B cell (primary cell): ENCODE results near the gene ARFGAP3. TPM values are rescaled to one million over a fixed set of nuclear protein-coding genes. Genes with fewer than 3 reads are reported as not detected.

Experiments used
- ATAC-seq: fragments of 200-7000 bp; cut with Tn5 transposase; one replicate; pipeline ENCODE4 v1.10.0; 2021; ENCODE audit warnings: low read depth, mild to moderate bottlenecking, moderate number of reproducible peaks, moderate library complexity
- CTCF ChIA-PET: fragments of 350-600 bp; sonication (Branson Sonifier 250); formaldehyde crosslinking; loops from one replicate; lab custom pipeline; 2021; ENCODE audit warnings: antibody characterized with exemption, inconsistent platforms; lab: Charles Lee
- POLR2A ChIA-PET: fragments of 350-600 bp; sonication (Branson Sonifier 250); formaldehyde crosslinking; loops from one replicate; lab custom pipeline; 2021; ENCODE audit warnings: antibody characterized with exemption; lab: Charles Lee
- DNase-seq: peaks from one replicate; pipeline ENCODE4 v3.0.0; 2013
- H2AFZ ChIP-seq: 2 replicates; pipeline ENCODE4 v1.6.1; 2012; ENCODE audit warnings: mild to moderate bottlenecking, low read depth, low read length; ENCODE audit not compliant: insufficient read depth, poor library complexity, severe bottlenecking
- H3K27ac ChIP-seq, 2 donors: 1 replicate in 1 of 2; 2 replicates in 1 of 2; pipeline ENCODE4 v1.5.1; 2012 to 2013; ENCODE audit warnings: low read length in 2 of 2, mild to moderate bottlenecking in 2 of 2, moderate library complexity in 1 of 2
- H3K27me3 ChIP-seq, 4 experiments: fragments of 200-600 bp in 1 of 4; sonication (generic) in 1 of 4; replicated peaks in 1 of 4; 1 replicate in 2 of 4; 2 replicates in 2 of 4; pipeline versions ENCODE4 v1.6.1 to v1.7.0; 2013 to 2016; ENCODE audit warnings: low read length in 3 of 4, mild to moderate bottlenecking in 2 of 4, mixed read lengths in 1 of 4, moderate library complexity in 1 of 4; ENCODE audit not compliant: insufficient read depth in 4 of 4, control insufficient read depth in 3 of 4; ENCODE audit errors: control extremely low read depth in 1 of 4
- H3K36me3 ChIP-seq, 2 experiments: replicated peaks in 1 of 2; 1 replicate in 1 of 2; 2 replicates in 1 of 2; pipeline versions ENCODE4 v1.6.1 to v1.7.1; 2013; ENCODE audit warnings: low read length in 1 of 2; ENCODE audit not compliant: insufficient read depth in 2 of 2, control insufficient read depth in 1 of 2; ENCODE audit errors: control extremely low read depth in 1 of 2, extremely low read depth in 1 of 2
- H3K4me1 ChIP-seq, 2 donors: fragments of 200-600 bp in 1 of 2; sonication (generic) in 1 of 2; 1 replicate in 1 of 2; 2 replicates in 1 of 2; pipeline versions ENCODE4 v1.5.1 to v1.6.1; 2013 to 2017; ENCODE audit warnings: low read length in 2 of 2; ENCODE audit not compliant: control insufficient read depth in 2 of 2, insufficient read depth in 2 of 2
- H3K4me2 ChIP-seq: replicated peaks from 2 replicates; pipeline ENCODE3; 2012; ENCODE audit warnings: mild to moderate bottlenecking, low read depth, low read length; ENCODE audit not compliant: poor library complexity, severe bottlenecking
- H3K4me3 ChIP-seq, 5 experiments: fragments of 200-600 bp in 1 of 5; sonication (generic) in 1 of 5; 1 replicate in 3 of 5; 2 replicates in 2 of 5; pipeline versions ENCODE4 v1.5.1 to v1.7.0; 2011 to 2016; ENCODE audit warnings: low read length in 4 of 5, mild to moderate bottlenecking in 4 of 5, low read depth in 2 of 5, control low read depth in 1 of 5, moderate library complexity in 1 of 5; ENCODE audit not compliant: insufficient read depth in 1 of 5; ENCODE audit errors: control extremely low read depth in 1 of 5, extremely low read depth in 1 of 5
- H3K79me2 ChIP-seq: fragments of 200-600 bp; sonication (generic); one replicate; pipeline ENCODE4 v1.6.0; 2016; ENCODE audit warnings: low read length; ENCODE audit not compliant: control insufficient read depth, insufficient read depth
- H3K9ac ChIP-seq: fragments of 200-600 bp; sonication (generic); 2 replicates; pipeline ENCODE4 v1.6.1; 2017; ENCODE audit warnings: mild to moderate bottlenecking, low read length, moderate library complexity
- H3K9me3 ChIP-seq, 3 donors: one replicate each; pipeline versions ENCODE4 v1.6.1 to v1.7.1; 2013; ENCODE audit warnings: low read length in 2 of 3; ENCODE audit not compliant: control insufficient read depth in 2 of 3, insufficient read depth in 1 of 3; ENCODE audit errors: control extremely low read depth in 1 of 3
- H4K20me1 ChIP-seq: 2 replicates; pipeline ENCODE4 v1.6.0; 2012; ENCODE audit warnings: mild to moderate bottlenecking, low read length; ENCODE audit not compliant: insufficient read depth, control insufficient read depth, poor library complexity, severe bottlenecking
- H3K27ac Mint-ChIP-seq: one replicate; pipeline ENCODE4 v1.8.0; 2021; ENCODE audit warnings: mixed read lengths
- H3K27me3 Mint-ChIP-seq: one replicate; pipeline ENCODE4 v1.8.0; 2021; ENCODE audit warnings: mixed read lengths
- H3K4me1 Mint-ChIP-seq: one replicate; pipeline ENCODE4 v1.8.0; 2021; ENCODE audit warnings: mixed read lengths
- H3K4me3 Mint-ChIP-seq: one replicate; pipeline ENCODE4 v1.8.0; 2021; ENCODE audit warnings: mixed read lengths
- H3K9me3 Mint-ChIP-seq: one replicate; pipeline ENCODE4 v1.8.0; 2022; ENCODE audit warnings: mixed read lengths; ENCODE audit not compliant: insufficient read depth
- EZH2 ChIP-seq: IDR thresholded peaks from 2 replicates; pipeline ENCODE4 v1.6.1; 2012; ENCODE audit warnings: borderline replicate concordance, low read depth, mild to moderate bottlenecking, moderate library complexity, low read length; ENCODE audit not compliant: insufficient read depth, poor library complexity, severe bottlenecking
- WGBS: methylation state at CpG from one replicate; pipeline ENCODE4 v1.1.5; 2013; ENCODE audit warnings: missing lambda C conversion rate; ENCODE audit not compliant: insufficient coverage; 5-methylcytosine and 5-hydroxymethylcytosine counted together
- intact Hi-C: fragments of 100-400 bp; cut with micrococcal nuclease; formaldehyde crosslinking; loops from one replicate; pipeline ENCODE4 v1.10.0; 2022
- polyA plus RNA-seq: library from polyadenylated mRNA; depleted of rRNA; stranded (reverse); fragments of >200 nt; gene quantifications from 2 replicates; pipeline ENCODE4 v1.2.3, GENCODE V29; 2012
- total RNA-seq, 2 donors: library from RNA; stranded (reverse); fragments of 120-200 nt in 1 of 2; gene quantifications; 1 replicate in 1 of 2; 2 replicates in 1 of 2; pipeline versions ENCODE4 v1.2.3 to v1.2.4, GENCODE V29; 2013 to 2022
- TF ChIP-seq, protein P1 (sequence below): fragments of 200-600 bp; IDR thresholded peaks from one replicate; pipeline ENCODE4 v1.8.0; 2022; ENCODE audit warnings: antibody characterized with exemption, mild to moderate bottlenecking

Gene ARFGAP3
- total and polyA plus RNA-seq, 2 donors (not counting 1 experiment from before 2014, with no cell fraction given), result 10.7 to 33.2 TPM

DNA sequence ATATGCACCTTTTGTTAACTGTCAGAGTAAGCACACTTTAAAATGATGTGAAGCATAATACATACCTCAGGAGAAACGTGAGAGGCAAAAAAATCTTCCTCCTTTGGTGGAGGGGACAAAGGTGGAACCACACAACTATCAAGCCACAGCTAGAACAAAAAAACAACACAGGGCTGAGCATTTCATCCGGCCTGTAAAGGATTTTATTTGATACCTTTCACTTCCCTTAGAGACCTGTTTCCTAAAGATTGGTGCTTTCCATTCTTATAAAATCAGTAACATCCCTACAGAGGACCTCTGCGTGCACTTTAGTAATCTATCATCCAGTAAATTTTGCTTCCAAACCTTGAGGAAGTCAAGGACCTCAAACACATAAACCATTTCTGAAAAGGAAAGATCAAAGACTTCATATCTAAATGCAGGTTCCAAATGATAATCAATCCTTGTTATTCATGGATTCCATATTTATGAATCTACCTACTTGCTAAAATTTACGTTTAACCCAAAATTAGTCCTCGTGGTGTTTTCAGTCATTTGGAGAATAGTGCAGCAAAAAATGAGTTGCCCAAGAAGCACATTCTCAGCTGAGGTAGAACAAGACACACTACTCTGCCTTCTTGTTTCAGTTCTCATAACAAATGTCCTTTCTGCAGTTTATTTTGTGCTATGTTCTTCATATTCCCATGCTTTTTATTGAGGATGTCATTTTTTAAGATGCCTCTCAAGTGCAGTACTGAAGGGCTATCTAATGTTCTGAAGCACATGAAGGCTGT is 22.7 kb downstream of the ARFGAP3 start:
- Mint-ChIP-seq H3K4me1 (no peaks in the 10 kb centered on the region), H3K27me3 (no peaks in the 10 kb centered on the region), H3K9me3 (no peaks in the 10 kb centered on the region), H3K27ac (no peak overlapping the region), H3K4me3 (no peak overlapping the region)
- no peak overlapping the region for H3K27ac ChIP-seq
- ChIA-PET CTCF (interaction anchor here (0.6 to 1.6 kb wide), 6 partner anchors 9 to 216 kb away, joined by 3 to 8 read pairs (median 4); no protein-coding TSS in a partner anchor), POLR2A (no interaction called here)
- H3K4me3 ChIP-seq, result no peak overlapping the region
- intact Hi-C loops, result no loop called here
- no peak overlapping the region for H3K4me2 ChIP-seq
- H3K36me3 ChIP-seq, result peaks cover 6 to 60% of the 10 kb centered on the region in 2 experiments
- no peaks in the 10 kb centered on the region for H3K27me3 ChIP-seq
- no peaks in the 10 kb centered on the region for H3K79me2 ChIP-seq
- H2AFZ ChIP-seq, result no peak overlapping the region
- no peak overlapping the region for H3K9ac ChIP-seq
- no peaks in the 10 kb centered on the region for H3K9me3 ChIP-seq
- no peak for ATAC-seq
- no peaks in the 10 kb centered on the region for H4K20me1 ChIP-seq
- H3K4me1 ChIP-seq, result no peaks in the 10 kb centered on the region
- TF ChIP-seq, protein P1, sequence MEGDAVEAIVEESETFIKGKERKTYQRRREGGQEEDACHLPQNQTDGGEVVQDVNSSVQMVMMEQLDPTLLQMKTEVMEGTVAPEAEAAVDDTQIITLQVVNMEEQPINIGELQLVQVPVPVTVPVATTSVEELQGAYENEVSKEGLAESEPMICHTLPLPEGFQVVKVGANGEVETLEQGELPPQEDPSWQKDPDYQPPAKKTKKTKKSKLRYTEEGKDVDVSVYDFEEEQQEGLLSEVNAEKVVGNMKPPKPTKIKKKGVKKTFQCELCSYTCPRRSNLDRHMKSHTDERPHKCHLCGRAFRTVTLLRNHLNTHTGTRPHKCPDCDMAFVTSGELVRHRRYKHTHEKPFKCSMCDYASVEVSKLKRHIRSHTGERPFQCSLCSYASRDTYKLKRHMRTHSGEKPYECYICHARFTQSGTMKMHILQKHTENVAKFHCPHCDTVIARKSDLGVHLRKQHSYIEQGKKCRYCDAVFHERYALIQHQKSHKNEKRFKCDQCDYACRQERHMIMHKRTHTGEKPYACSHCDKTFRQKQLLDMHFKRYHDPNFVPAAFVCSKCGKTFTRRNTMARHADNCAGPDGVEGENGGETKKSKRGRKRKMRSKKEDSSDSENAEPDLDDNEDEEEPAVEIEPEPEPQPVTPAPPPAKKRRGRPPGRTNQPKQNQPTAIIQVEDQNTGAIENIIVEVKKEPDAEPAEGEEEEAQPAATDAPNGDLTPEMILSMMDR, result no peak
- no peak for TF ChIP-seq EZH2
- DNase-seq, result no peak
- WGBS, result 69% methylated on average over 1 of the region's 5 CpGs

DNA sequence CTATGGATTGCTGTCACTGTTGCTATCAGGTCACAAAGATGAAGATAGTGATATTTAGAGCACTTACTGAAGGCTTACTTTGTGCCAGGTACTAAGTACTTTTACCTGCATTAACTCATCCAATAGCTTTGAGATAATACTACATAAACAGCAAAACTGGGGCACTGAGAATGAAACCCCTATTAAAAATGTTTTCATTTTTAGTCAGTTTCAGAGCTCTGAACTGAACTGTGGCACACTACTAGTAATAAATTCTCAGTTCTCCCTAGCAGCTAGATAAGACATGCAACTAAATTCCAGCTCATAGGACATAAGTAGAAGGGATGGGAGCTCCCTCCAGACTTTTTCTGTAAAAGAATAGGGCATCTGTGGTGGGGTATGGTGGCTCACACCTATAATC is 24.0 kb downstream of the ARFGAP3 start:
- DNase-seq (no peak), ATAC-seq (no peak)
- Mint-ChIP-seq H3K27me3 (no peaks in the 10 kb centered on the region), H3K9me3 (no peaks in the 10 kb centered on the region), H3K4me1 (no peaks in the 10 kb centered on the region), H3K4me3 (no peak overlapping the region), H3K27ac (no peak overlapping the region)
- no peak overlapping the region for H3K4me3 ChIP-seq
- no peak overlapping the region for H3K4me2 ChIP-seq
- H3K79me2 ChIP-seq, result no peaks in the 10 kb centered on the region
- intact Hi-C loops, result no loop called here
- H3K27ac ChIP-seq, result no peak overlapping the region
- TF ChIP-seq, protein P1, result no peak
- no peak for TF ChIP-seq EZH2
- no peak overlapping the region for H3K9ac ChIP-seq
- no peaks in the 10 kb centered on the region for H3K4me1 ChIP-seq
- no peaks in the 10 kb centered on the region for H3K27me3 ChIP-seq
- no peaks in the 10 kb centered on the region for H3K9me3 ChIP-seq
- ChIA-PET CTCF (interaction anchor here (1.0 to 1.6 kb wide), 5 partner anchors 8 to 200 kb away, joined by 3 to 8 read pairs (median 4); no protein-coding TSS in a partner anchor), POLR2A (no interaction called here)
- peaks cover 6 to 69% of the 10 kb centered on the region in 2 experiments for H3K36me3 ChIP-seq
- no peak overlapping the region for H2AFZ ChIP-seq
- H4K20me1 ChIP-seq, result no peaks in the 10 kb centered on the region
